ENCODE data around the gene ROCK2.

ROCK2 gene

GRCh38 chr2:11155381-11156035 is 188.9 kb downstream of the ROCK2 start, which contains the start of gene SLC66A3:
TSS of gene SLC66A3 (plus strand) at chr2:11155467. CDS start at chr2:11155547, 80 bp downstream.
- peak within 1 kb of the TSS; percentile 82 to 99 for H3K4me3 ChIP-seq (ENCODE audit: low read depth in 1 of 2, low read length in 1 of 2)
- TF ChIP-seq, protein P1, sequence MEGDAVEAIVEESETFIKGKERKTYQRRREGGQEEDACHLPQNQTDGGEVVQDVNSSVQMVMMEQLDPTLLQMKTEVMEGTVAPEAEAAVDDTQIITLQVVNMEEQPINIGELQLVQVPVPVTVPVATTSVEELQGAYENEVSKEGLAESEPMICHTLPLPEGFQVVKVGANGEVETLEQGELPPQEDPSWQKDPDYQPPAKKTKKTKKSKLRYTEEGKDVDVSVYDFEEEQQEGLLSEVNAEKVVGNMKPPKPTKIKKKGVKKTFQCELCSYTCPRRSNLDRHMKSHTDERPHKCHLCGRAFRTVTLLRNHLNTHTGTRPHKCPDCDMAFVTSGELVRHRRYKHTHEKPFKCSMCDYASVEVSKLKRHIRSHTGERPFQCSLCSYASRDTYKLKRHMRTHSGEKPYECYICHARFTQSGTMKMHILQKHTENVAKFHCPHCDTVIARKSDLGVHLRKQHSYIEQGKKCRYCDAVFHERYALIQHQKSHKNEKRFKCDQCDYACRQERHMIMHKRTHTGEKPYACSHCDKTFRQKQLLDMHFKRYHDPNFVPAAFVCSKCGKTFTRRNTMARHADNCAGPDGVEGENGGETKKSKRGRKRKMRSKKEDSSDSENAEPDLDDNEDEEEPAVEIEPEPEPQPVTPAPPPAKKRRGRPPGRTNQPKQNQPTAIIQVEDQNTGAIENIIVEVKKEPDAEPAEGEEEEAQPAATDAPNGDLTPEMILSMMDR (IDR thresholded peaks at IDR 0.05), result no peak
- H3K9me3 ChIP-seq, result no peaks in the 10 kb centered on the region
- no peaks in the 10 kb centered on the region for H3K36me3 ChIP-seq
- peaks cover 18 to 19% of the 10 kb centered on the region in 2 experiments for H3K4me1 ChIP-seq (ENCODE audit: control insufficient read depth in 1 of 2, insufficient read depth in 1 of 2, low read depth in 1 of 2, low read length in 1 of 2)
- H3K27me3 ChIP-seq, result peaks cover 10% of the 10 kb centered on the region
- peak within 1 kb of the TSS; percentile 72 for H3K27ac ChIP-seq

DNA sequence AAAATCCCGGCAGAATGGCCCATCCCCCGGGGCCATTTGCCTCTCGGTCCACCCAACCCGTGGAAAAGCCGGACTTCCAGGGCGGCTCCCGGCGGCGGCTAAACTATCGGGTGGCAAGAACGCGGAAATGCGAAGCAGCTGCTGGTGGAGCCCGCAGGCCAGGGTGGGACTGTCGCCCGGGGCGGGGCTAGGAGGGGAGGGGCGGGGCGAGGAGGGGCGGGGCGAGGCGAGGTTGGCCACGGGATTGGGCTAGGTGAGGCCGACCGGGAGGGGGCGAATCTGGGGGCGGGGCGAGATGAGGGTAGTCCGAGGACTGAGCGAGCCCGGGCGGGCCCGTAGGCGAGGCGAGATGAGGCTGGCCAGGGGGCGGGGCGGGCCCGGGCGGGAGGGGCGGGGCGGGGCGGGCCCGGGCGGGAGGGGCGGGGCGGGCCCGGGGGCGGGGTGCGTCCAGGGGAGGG is 189.5 kb downstream of the ROCK2 start:
- TF ChIP-seq, protein P1 (IDR thresholded peaks at IDR 0.05), result peak; percentile 21
- Histone ChIP-seq H3K9me3 (no peaks in the 10 kb centered on the region), H3K36me3 (no peaks in the 10 kb centered on the region), H3K4me1 (ENCODE audit: control insufficient read depth in 1 of 2, insufficient read depth in 1 of 2, low read depth in 1 of 2, low read length in 1 of 2) (peaks cover 18 to 19% of the 10 kb centered on the region in 2 experiments), H3K4me3 (ENCODE audit: low read depth in 1 of 2, low read length in 1 of 2) (peak overlapping the region; percentile 82 to 99), H3K27ac (peak overlapping the region; percentile 72), H3K27me3 (peaks cover 10% of the 10 kb centered on the region)

- Histone ChIP-seq H3K9me3 (no peaks in the 10 kb centered on the region), H3K4me3 (ENCODE audit: low read depth in 1 of 2, low read length in 1 of 2) (peak overlapping the region; percentile 63 to 99), H3K27ac (peak overlapping the region; percentile 72), H3K36me3 (no peaks in the 10 kb centered on the region), H3K27me3 (peaks cover 10% of the 10 kb centered on the region), H3K4me1 (ENCODE audit: control insufficient read depth in 1 of 2, insufficient read depth in 1 of 2, low read depth in 1 of 2, low read length in 1 of 2) (peaks cover 18 to 19% of the 10 kb centered on the region in 2 experiments)
- TF ChIP-seq, protein P1 (IDR thresholded peaks at IDR 0.05), result no peak
Observed at GRCh38 chr2:11154016-11154922, 190.2 kb downstream of the ROCK2 start.

DNA sequence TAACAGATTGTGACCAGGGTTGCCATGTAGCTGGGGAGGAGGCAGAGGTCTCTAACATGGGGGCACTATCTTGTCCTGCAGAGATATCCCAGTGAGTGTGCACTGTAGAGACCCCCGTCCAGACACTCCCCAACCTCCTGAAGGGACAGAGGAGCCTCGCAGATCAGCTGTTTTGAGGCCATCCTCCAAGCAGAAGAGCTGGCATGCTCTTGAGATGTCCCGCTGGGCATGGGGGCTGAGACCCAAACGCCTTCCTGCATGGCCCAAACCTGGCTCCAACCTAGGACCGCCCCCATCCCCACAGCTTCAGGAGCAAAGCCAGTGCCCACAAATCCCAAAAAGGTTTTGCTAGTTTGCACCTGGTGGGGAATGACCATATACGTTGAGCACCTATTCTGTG is 191.8 kb downstream of the ROCK2 start:
- TF ChIP-seq, protein P1 (IDR thresholded peaks at IDR 0.05), result no peak
- peaks cover 18 to 19% of the 10 kb centered on the region in 2 experiments for H3K4me1 ChIP-seq (ENCODE audit: control insufficient read depth in 1 of 2, insufficient read depth in 1 of 2, low read depth in 1 of 2, low read length in 1 of 2)
- H3K27ac ChIP-seq, result no peak overlapping the region
- H3K4me3 ChIP-seq (ENCODE audit: low read depth in 1 of 2, low read length in 1 of 2), result no peak overlapping the region
- H3K36me3 ChIP-seq, result no peaks in the 10 kb centered on the region
- peaks cover 10% of the 10 kb centered on the region for H3K27me3 ChIP-seq
- no peaks in the 10 kb centered on the region for H3K9me3 ChIP-seq

GRCh38 chr2:11147263-11147662 is 197.2 kb downstream of the ROCK2 start:
- Histone ChIP-seq H3K36me3 (no peaks in the 10 kb centered on the region), H3K27ac (no peak overlapping the region), H3K9me3 (no peaks in the 10 kb centered on the region), H3K27me3 (peaks cover 21% of the 10 kb centered on the region), H3K4me3 (ENCODE audit: low read depth in 1 of 2, low read length in 1 of 2) (no peak overlapping the region), H3K4me1 (ENCODE audit: control insufficient read depth in 1 of 2, insufficient read depth in 1 of 2, low read depth in 1 of 2, low read length in 1 of 2) (no peaks in the 10 kb centered on the region)
- TF ChIP-seq, protein P1 (IDR thresholded peaks at IDR 0.05), result no peak

All from neutrophil (primary cell).